Pulmonary artery endothelial cell (primary cell): ENCODE results near the gene BSN. TPM values are rescaled to one million over a fixed set of nuclear protein-coding genes. Genes with fewer than 3 reads are reported as not detected.

Source experiments
- DNase-seq: peaks from one replicate; pipeline ENCODE4 v3.0.0-alpha.2; 2011; ENCODE audit warnings: low read depth, low spot score
- total RNA-seq: library from RNA; depleted of rRNA; stranded (reverse); fragments of >200 nt; gene quantifications from 2 replicates; pipeline ENCODE4 v1.2.3, GENCODE V29; 2014

The BSN gene
- total RNA-seq, 1 donor from 2014 or later = under 0.01 TPM

- DNase-seq = no peak
Measured at GRCh38 chr3:49629451-49629850, 75.2 kb downstream of the BSN start.

- no peak for DNase-seq
Measured at GRCh38 chr3:49629866-49630265, 75.6 kb downstream of the BSN start.

GRCh38 chr3:49630784-49631183 lies 76.5 kb downstream of the BSN start:
- DNase-seq = no peak

GRCh38 chr3:49634736-49635135 lies 80.5 kb downstream of the BSN start:
- DNase-seq = no peak

- no peak for DNase-seq
Measured at GRCh38 chr3:49636883-49637609, 82.8 kb downstream of the BSN start.

GRCh38 chr3:49638445-49638844 lies 84.2 kb downstream of the BSN start:
- no peak for DNase-seq

GRCh38 chr3:49639551-49639950 lies 85.3 kb downstream of the BSN start:
- DNase-seq = no peak

GRCh38 chr3:49641292-49641691 lies 87.0 kb downstream of the BSN start:
- no peak for DNase-seq

GRCh38 chr3:49641921-49642707 lies 87.8 kb downstream of the BSN start:
- DNase-seq = no peak

GRCh38 chr3:49642708-49643145 lies 88.5 kb downstream of the BSN start:
- no peak for DNase-seq

- DNase-seq = no peak
Measured at GRCh38 chr3:49644684-49645083, 90.4 kb downstream of the BSN start.

- DNase-seq = no peak
Measured at GRCh38 chr3:49646236-49646635, 92.0 kb downstream of the BSN start.

- DNase-seq = no peak
Measured at GRCh38 chr3:49647741-49648140, 93.5 kb downstream of the BSN start.

- DNase-seq = no peak
Measured at GRCh38 chr3:49648354-49649019, 94.2 kb downstream of the BSN start.

- no peak for DNase-seq
Measured at GRCh38 chr3:49649576-49649975, 95.3 kb downstream of the BSN start.

- no peak for DNase-seq
Measured at GRCh38 chr3:49650177-49650576, 95.9 kb downstream of the BSN start.

- DNase-seq = no peak
Measured at GRCh38 chr3:49650637-49651036, 96.4 kb downstream of the BSN start.

- no peak for DNase-seq
Measured at GRCh38 chr3:49652218-49652902, 98.1 kb downstream of the BSN start.

GRCh38 chr3:49652903-49653415 lies 98.7 kb downstream of the BSN start:
- no peak for DNase-seq

GRCh38 chr3:49653621-49654020 lies 99.3 kb downstream of the BSN start:
- DNase-seq = no peak

- no peak for DNase-seq
Measured at GRCh38 chr3:49654176-49654825, 100.0 kb downstream of the BSN start.
